SK-MEL-5 (cell line): Measurements from ENCODE around the gene TWSG1. TPM values are rescaled to one million over a fixed set of nuclear protein-coding genes. Genes with fewer than 3 reads are reported as not detected.

Source experiments
- DNase-seq: peaks from one replicate; pipeline ENCODE4 v3.0.0-alpha.2; 2016; ENCODE audit warnings: low read depth, low spot score
- in situ Hi-C: cut with HindIII; loops from 2 replicates; pipeline ENCODE4 v1.10.0; 2016; ENCODE audit warnings: low sequenced_read_pairs, high pct_unique_total_duplicates, low pct_unique_long_range_greater_than_20kb
- total RNA-seq: library from RNA; depleted of rRNA; stranded (reverse); fragments of >200 nt; shearing (Covaris generic); gene quantifications from 2 replicates; pipeline ENCODE4 v1.2.3, GENCODE V29; 2014

Gene TWSG1
- total RNA-seq, 1 experiment from 2014 or later = 12.9 TPM

- DNase-seq = no peak
- in situ Hi-C loops = no loop called here
These were observed 4.2 kb upstream of the TWSG1 start for GRCh38 chr18:9330419-9330818.

- no peak for DNase-seq
- in situ Hi-C loops = no loop called here
These were observed 888 bp upstream of the TWSG1 start for GRCh38 chr18:9333441-9334328.

GRCh38 chr18:9334973-9335696 is 562 bp downstream of the TWSG1 start:
- in situ Hi-C loops = no loop called here
- DNase-seq = no peak

GRCh38 chr18:9335697-9336045 is 1.1 kb downstream of the TWSG1 start:
- in situ Hi-C loops = no loop called here
- DNase-seq = no peak

GRCh38 chr18:9336827-9337226 is 2.3 kb downstream of the TWSG1 start:
- DNase-seq = no peak
- in situ Hi-C loops = no loop called here

GRCh38 chr18:9337873-9338272 is 3.3 kb downstream of the TWSG1 start:
- in situ Hi-C loops = no loop called here
- DNase-seq = no peak

GRCh38 chr18:9340472-9340871 is 5.9 kb downstream of the TWSG1 start:
- no peak for DNase-seq
- in situ Hi-C loops = no loop called here

GRCh38 chr18:9343577-9343976 is 9.0 kb downstream of the TWSG1 start:
- no peak for DNase-seq
- in situ Hi-C loops = no loop called here

- in situ Hi-C loops = no loop called here
These were observed 12.2 kb downstream of the TWSG1 start for GRCh38 chr18:9346775-9347174.

GRCh38 chr18:9348079-9348671 is 13.6 kb downstream of the TWSG1 start:
- DNase-seq = no peak

More at GRCh38 chr18:9346775-9347174, 12.2 kb downstream of the TWSG1 start:
- no peak for DNase-seq

GRCh38 chr18:9348766-9349165 is 14.2 kb downstream of the TWSG1 start:
- in situ Hi-C loops = no loop called here

More at GRCh38 chr18:9348079-9348671, 13.6 kb downstream of the TWSG1 start:
- in situ Hi-C loops = no loop called here

GRCh38 chr18:9353596-9353995 is 19.0 kb downstream of the TWSG1 start:
- in situ Hi-C loops = no loop called here
- DNase-seq = no peak

More at GRCh38 chr18:9348766-9349165, 14.2 kb downstream of the TWSG1 start:
- DNase-seq = no peak

- DNase-seq = no peak
- in situ Hi-C loops = no loop called here
These were observed 19.7 kb downstream of the TWSG1 start for GRCh38 chr18:9354256-9354655.

GRCh38 chr18:9356976-9357375 is 22.4 kb downstream of the TWSG1 start:
- DNase-seq = no peak
- in situ Hi-C loops = no loop called here

- no peak for DNase-seq
- in situ Hi-C loops = no loop called here
These were observed 25.2 kb downstream of the TWSG1 start for GRCh38 chr18:9359796-9360195.

- in situ Hi-C loops = no loop called here
- DNase-seq = no peak
These were observed 26.6 kb downstream of the TWSG1 start for GRCh38 chr18:9361191-9361590.

- no peak for DNase-seq
- in situ Hi-C loops = no loop called here
These were observed 28.3 kb downstream of the TWSG1 start for GRCh38 chr18:9362869-9363268.

GRCh38 chr18:9364242-9364641 is 29.7 kb downstream of the TWSG1 start:
- DNase-seq = no peak
- in situ Hi-C loops = no loop called here
